ENCODE results near the gene ADH7.

- TF ChIP-seq, protein P1, sequence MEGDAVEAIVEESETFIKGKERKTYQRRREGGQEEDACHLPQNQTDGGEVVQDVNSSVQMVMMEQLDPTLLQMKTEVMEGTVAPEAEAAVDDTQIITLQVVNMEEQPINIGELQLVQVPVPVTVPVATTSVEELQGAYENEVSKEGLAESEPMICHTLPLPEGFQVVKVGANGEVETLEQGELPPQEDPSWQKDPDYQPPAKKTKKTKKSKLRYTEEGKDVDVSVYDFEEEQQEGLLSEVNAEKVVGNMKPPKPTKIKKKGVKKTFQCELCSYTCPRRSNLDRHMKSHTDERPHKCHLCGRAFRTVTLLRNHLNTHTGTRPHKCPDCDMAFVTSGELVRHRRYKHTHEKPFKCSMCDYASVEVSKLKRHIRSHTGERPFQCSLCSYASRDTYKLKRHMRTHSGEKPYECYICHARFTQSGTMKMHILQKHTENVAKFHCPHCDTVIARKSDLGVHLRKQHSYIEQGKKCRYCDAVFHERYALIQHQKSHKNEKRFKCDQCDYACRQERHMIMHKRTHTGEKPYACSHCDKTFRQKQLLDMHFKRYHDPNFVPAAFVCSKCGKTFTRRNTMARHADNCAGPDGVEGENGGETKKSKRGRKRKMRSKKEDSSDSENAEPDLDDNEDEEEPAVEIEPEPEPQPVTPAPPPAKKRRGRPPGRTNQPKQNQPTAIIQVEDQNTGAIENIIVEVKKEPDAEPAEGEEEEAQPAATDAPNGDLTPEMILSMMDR (conservative IDR thresholded peaks at IDR 0.05; ENCODE audit: low read depth, low read length): no peak
- no peak for TF ChIP-seq POLR2A (IDR thresholded peaks at IDR 0.05; ENCODE audit: low read depth, low read length)
- TF ChIP-seq BHLHE40 (IDR thresholded peaks at IDR 0.05; ENCODE audit: low read depth, low read length): no peak
- TF ChIP-seq, protein P2, sequence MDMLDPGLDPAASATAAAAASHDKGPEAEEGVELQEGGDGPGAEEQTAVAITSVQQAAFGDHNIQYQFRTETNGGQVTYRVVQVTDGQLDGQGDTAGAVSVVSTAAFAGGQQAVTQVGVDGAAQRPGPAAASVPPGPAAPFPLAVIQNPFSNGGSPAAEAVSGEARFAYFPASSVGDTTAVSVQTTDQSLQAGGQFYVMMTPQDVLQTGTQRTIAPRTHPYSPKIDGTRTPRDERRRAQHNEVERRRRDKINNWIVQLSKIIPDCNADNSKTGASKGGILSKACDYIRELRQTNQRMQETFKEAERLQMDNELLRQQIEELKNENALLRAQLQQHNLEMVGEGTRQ (IDR thresholded peaks at IDR 0.05; ENCODE audit: low read depth, low read length): no peak
Measured at GRCh38 chr4:99468889-99469288, 33.7 kb upstream of the ADH7 start.
